T-helper 1 cell treated with Interleukin-12 subunit alpha and Interleukin-12 subunit beta and Interleukin-4 antibody, amounts not matched to agents 30 μg/mL and 1 μg/mL, for 36 hours (primary cell): ENCODE results near the gene PKP3.
"Not testable (repeated sequence)": the region's sequence is repeated elsewhere in the genome, so short reads cannot be mapped to it uniquely, and the experiment has no call there.

ENCODE experiments used
- H3K27ac Mint-ChIP-seq: one replicate; pipeline ENCODE4 v1.8.0; 2021; ENCODE audit warnings: mild to moderate bottlenecking, mixed read lengths
- H3K27me3 Mint-ChIP-seq: one replicate; pipeline ENCODE4 v1.8.0; 2021; ENCODE audit warnings: low read depth, mixed read lengths
- H3K36me3 Mint-ChIP-seq: one replicate; pipeline ENCODE4 v1.8.0; 2021; ENCODE audit warnings: low read depth, mixed read lengths
- H3K4me1 Mint-ChIP-seq: one replicate; pipeline ENCODE4 v1.8.0; 2021; ENCODE audit warnings: low read depth, mixed read lengths
- H3K4me3 Mint-ChIP-seq: one replicate; pipeline ENCODE4 v1.8.0; 2021; ENCODE audit warnings: mild to moderate bottlenecking, moderate library complexity, mixed read lengths
- H3K9me3 Mint-ChIP-seq: one replicate; pipeline ENCODE4 v1.8.0; 2021; ENCODE audit warnings: mixed read lengths

The PKP3 gene

GRCh38 chr11:416051-416756 lies 22.2 kb downstream of the PKP3 start:
- Mint-ChIP-seq H3K36me3 (peaks cover 8% of the 10 kb centered on the region), H3K27ac (peak overlapping the region; percentile 94)

GRCh38 chr11:416757-417621 lies 23.0 kb downstream of the PKP3 start:
- no peak overlapping the region for H3K27ac Mint-ChIP-seq
- H3K27me3 Mint-ChIP-seq, result no peaks in the 10 kb centered on the region
- H3K4me1 Mint-ChIP-seq, result peaks cover 26% of the 10 kb centered on the region
- peaks cover 8% of the 10 kb centered on the region for H3K36me3 Mint-ChIP-seq
- H3K9me3 Mint-ChIP-seq, result no peaks in the 10 kb centered on the region
- H3K4me3 Mint-ChIP-seq, result peak overlapping the region; percentile 100

More at GRCh38 chr11:416051-416756, 22.2 kb downstream of the PKP3 start:
- Mint-ChIP-seq H3K9me3 (no peaks in the 10 kb centered on the region), H3K27me3 (no peaks in the 10 kb centered on the region), H3K4me3 (peak overlapping the region; percentile 100), H3K4me1 (peaks cover 26% of the 10 kb centered on the region)

GRCh38 chr11:417652-418342 lies 23.8 kb downstream of the PKP3 start:
- Mint-ChIP-seq H3K36me3 (peaks cover 12% of the 10 kb centered on the region), H3K4me1 (peaks cover 26% of the 10 kb centered on the region), H3K9me3 (no peaks in the 10 kb centered on the region), H3K27me3 (no peaks in the 10 kb centered on the region), H3K4me3 (peak overlapping the region; percentile 69), H3K27ac (peak overlapping the region; percentile 65)

- Mint-ChIP-seq H3K9me3 (no peaks in the 10 kb centered on the region), H3K27ac (no peak overlapping the region), H3K36me3 (peaks cover 9% of the 10 kb centered on the region), H3K27me3 (no peaks in the 10 kb centered on the region), H3K4me1 (peaks cover 18% of the 10 kb centered on the region), H3K4me3 (peak overlapping the region; percentile 28)
Measured at GRCh38 chr11:418343-419247, 24.6 kb downstream of the PKP3 start.

DNA sequence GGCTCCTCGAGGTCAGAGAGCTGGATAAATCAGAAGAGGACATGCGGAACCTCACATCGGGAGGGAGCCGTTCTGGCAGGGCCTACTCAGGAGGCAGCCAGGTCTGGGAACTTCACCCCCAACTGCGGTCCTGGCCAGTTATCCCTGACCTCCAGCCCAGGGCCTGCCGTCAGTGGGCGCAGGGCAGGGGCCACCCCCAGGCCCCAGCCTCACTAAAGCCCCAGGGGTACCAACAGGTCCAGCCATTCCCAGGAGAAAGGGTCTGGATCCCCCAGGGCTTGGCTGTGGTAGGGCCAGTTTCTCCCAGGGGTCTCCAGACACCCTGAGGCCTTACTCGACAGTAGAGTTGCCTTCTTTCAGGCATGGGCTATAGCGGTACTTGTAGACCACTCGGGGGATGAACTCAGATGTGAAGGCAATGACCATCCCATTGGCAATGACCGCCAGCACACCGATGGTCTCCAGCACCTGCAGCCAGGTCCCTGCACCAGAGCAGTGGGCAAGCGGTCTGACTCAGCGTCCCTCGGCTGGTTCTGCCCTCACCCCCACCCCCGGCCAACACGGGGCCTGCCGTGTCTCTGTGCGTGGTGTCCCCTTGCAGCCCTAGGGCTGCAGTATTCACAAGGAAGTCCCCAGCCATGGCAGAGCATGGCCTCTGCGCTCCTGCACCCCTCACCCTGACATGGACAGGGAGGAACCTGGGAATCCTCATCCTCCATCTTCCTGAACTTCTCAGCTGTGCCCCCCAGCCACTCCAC lies 25.4 kb downstream of the PKP3 start:
- Mint-ChIP-seq H3K36me3 (peaks cover 14% of the 10 kb centered on the region), H3K9me3 (no peaks in the 10 kb centered on the region), H3K27me3 (no peaks in the 10 kb centered on the region), H3K4me3 (peak overlapping the region; percentile 28), H3K4me1 (peaks cover 16% of the 10 kb centered on the region), H3K27ac (no peak overlapping the region)

DNA sequence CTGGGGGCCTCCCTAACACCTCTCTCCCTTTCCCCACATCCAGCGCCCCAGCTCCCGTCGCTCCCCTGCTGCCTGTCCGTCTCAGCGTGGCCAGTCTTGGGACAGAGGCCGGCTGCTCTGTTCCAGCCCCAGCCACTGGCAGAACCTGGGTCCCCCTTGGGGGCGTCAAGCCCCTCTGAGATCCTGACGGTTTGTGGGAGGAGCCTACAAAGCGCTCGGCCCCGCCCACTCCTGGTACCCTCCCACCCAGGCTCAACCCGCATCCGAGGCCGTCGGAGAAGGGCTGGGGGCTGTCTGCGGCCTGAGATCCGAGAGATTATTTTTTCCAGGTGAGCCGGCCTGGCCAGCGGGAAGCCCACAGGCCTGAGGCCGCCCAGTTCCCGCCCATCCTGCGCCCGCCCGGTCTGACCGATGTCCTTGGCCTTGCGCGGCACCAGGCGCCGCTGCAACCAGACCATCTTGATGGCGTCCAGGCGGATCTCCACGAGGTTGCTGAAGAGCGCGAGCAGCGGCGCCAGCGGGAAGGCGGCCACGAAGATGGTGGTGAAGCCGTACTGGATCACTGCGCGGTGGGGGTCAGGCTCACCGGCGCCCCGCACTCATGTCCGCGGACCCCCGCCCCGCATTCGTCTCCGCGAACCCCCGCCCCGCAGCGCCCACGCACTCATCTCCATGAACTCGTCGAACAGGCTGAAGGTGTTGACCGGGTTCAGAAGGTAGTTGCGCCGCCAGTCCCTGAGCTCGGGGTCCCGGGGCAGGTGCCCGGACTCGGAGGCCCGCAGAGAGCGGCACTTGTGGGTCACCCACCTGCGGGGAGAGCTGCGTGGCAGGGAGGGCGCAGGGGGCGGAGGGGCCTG lies 26.3 kb downstream of the PKP3 start:
- Mint-ChIP-seq H3K4me3 (no peak overlapping the region), H3K27ac (no peak overlapping the region), H3K27me3 (no peaks in the 10 kb centered on the region), H3K36me3 (peaks cover 20% of the 10 kb centered on the region), H3K4me1 (peaks cover 9% of the 10 kb centered on the region), H3K9me3 (no peaks in the 10 kb centered on the region)

GRCh38 chr11:420911-421321 lies 26.9 kb downstream of the PKP3 start:
- Mint-ChIP-seq H3K27ac (no peak overlapping the region), H3K9me3 (no peaks in the 10 kb centered on the region), H3K4me1 (peaks cover 4% of the 10 kb centered on the region), H3K36me3 (peaks cover 20% of the 10 kb centered on the region), H3K4me3 (no peak overlapping the region), H3K27me3 (no peaks in the 10 kb centered on the region)

- no peak overlapping the region for H3K27ac Mint-ChIP-seq
- H3K36me3 Mint-ChIP-seq, result peaks cover 20% of the 10 kb centered on the region
- no peaks in the 10 kb centered on the region for H3K4me1 Mint-ChIP-seq
- no peaks in the 10 kb centered on the region for H3K27me3 Mint-ChIP-seq
- H3K9me3 Mint-ChIP-seq, result no peaks in the 10 kb centered on the region
- H3K4me3 Mint-ChIP-seq, result no peak overlapping the region
Measured at GRCh38 chr11:422249-422656, 28.2 kb downstream of the PKP3 start.

- Mint-ChIP-seq H3K27me3 (no peaks in the 10 kb centered on the region), H3K4me1 (no peaks in the 10 kb centered on the region), H3K27ac (no peak overlapping the region), H3K36me3 (peaks cover 20% of the 10 kb centered on the region), H3K9me3 (no peaks in the 10 kb centered on the region), H3K4me3 (no peak overlapping the region)
Measured at GRCh38 chr11:424232-424631, 30.2 kb downstream of the PKP3 start.

GRCh38 chr11:424766-425165 lies 30.8 kb downstream of the PKP3 start:
- H3K4me1 Mint-ChIP-seq, H3K27ac Mint-ChIP-seq, H3K9me3 Mint-ChIP-seq, H3K27me3 Mint-ChIP-seq, H3K4me3 Mint-ChIP-seq: not testable (repeated sequence)
- H3K36me3 Mint-ChIP-seq, result peaks cover 20% of the 10 kb centered on the region

DNA sequence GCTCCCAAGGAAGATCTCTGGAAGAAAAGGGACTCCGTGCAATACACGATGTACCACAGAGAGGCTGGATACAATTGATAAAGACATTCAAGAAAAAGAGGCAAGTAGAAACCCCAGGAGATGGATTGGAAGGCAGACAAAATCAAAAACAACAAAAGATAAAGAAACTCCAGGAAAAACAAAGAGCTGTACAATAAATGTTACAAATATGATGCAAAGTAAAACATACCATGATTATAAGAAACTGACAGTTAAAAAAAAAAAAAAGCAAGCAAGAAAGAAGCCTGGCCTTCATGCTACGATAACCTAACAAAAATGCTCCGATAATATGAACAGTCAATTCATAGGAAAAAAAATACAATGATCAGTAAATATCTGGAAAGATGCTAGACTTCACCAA lies 31.3 kb downstream of the PKP3 start:
- Mint-ChIP-seq H3K9me3 (no peaks in the 10 kb centered on the region), H3K27me3 (no peaks in the 10 kb centered on the region), H3K27ac (no peak overlapping the region), H3K4me3 (no peak overlapping the region), H3K36me3 (peaks cover 20% of the 10 kb centered on the region), H3K4me1 (no peaks in the 10 kb centered on the region)

DNA sequence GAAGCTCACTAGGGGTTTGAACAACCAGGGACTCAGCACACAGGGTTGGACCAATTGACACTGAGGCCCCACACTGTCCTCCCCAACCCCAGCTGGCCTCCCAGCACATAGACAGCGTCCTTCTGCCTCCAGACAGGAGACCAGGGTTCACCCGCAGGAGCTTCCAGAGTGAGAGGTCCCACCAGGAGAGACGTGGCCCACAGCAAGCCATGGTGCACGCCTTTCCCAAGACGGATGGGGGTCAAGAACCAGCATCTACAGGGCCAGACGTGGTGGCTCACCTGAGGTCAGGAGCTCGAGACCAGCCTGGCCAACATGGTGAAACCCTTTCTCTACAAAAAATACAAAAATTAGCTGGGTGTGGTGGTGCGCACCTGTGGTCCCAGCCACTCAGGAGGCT lies 32.8 kb downstream of the PKP3 start:
- no peaks in the 10 kb centered on the region for H3K9me3 Mint-ChIP-seq
- no peak overlapping the region for H3K27ac Mint-ChIP-seq
- no peaks in the 10 kb centered on the region for H3K4me1 Mint-ChIP-seq
- H3K4me3 Mint-ChIP-seq, result no peak overlapping the region
- H3K36me3 Mint-ChIP-seq, result peaks cover 20% of the 10 kb centered on the region
- H3K27me3 Mint-ChIP-seq, result no peaks in the 10 kb centered on the region

DNA sequence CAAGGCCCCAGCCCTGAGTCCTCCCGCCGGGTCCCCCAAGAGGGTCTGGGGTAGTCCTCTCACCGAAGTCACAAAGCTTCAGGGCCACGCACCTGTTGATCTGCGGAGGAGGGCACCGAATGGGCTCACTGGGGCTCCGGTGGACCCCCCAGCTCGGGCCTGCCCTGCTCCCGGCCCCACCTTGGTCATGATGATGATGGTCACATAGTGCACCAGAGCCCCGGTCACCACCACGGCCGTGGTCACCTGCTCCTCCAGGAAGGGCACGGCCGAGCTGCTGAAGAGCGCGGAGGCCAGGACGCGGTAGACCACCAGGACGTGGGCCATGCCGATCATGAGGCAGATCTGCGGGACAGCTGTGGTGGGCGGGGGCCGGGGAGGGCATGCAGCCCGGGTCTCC lies 34.3 kb downstream of the PKP3 start:
- no peaks in the 10 kb centered on the region for H3K9me3 Mint-ChIP-seq
- H3K4me1 Mint-ChIP-seq, result no peaks in the 10 kb centered on the region
- H3K4me3 Mint-ChIP-seq, result no peak overlapping the region
- H3K27me3 Mint-ChIP-seq, result no peaks in the 10 kb centered on the region
- H3K27ac Mint-ChIP-seq, result no peak overlapping the region
- peaks cover 16% of the 10 kb centered on the region for H3K36me3 Mint-ChIP-seq
